ENCODE measurements around the gene VGLL3. TPM values are rescaled to one million over a fixed set of nuclear protein-coding genes. Genes with fewer than 3 reads are reported as not detected.

VGLL3 gene
- total RNA-seq, 1 donor from 2014 or later = 0.36 TPM

- Mint-ChIP-seq H3K36me3 (ENCODE audit: low read depth, unreplicated experiment) (no peaks in the 10 kb centered on the region), H3K4me3 (ENCODE audit: unreplicated experiment) (peak overlapping the region; percentile 48), H3K9me3 (ENCODE audit: unreplicated experiment) (no peaks in the 10 kb centered on the region), H3K4me1 (ENCODE audit: unreplicated experiment) (no peaks in the 10 kb centered on the region), H3K27me3 (ENCODE audit: unreplicated experiment) (peaks cover 5% of the 10 kb centered on the region), H3K27ac (ENCODE audit: unreplicated experiment) (no peak overlapping the region)
- no peak for DNase-seq (ENCODE audit: low spot score)
- no peak for TF ChIP-seq CTCF (IDR thresholded peaks at IDR 0.05; ENCODE audit: unreplicated experiment)
Observed at GRCh38 chr3:86989611-86990010, 1.3 kb downstream of the VGLL3 start.

- Mint-ChIP-seq H3K4me1 (ENCODE audit: unreplicated experiment) (no peaks in the 10 kb centered on the region), H3K4me3 (ENCODE audit: unreplicated experiment) (no peak overlapping the region), H3K9me3 (ENCODE audit: unreplicated experiment) (no peaks in the 10 kb centered on the region), H3K27ac (ENCODE audit: unreplicated experiment) (no peak overlapping the region), H3K27me3 (ENCODE audit: unreplicated experiment) (peaks cover 5% of the 10 kb centered on the region), H3K36me3 (ENCODE audit: low read depth, unreplicated experiment) (no peaks in the 10 kb centered on the region)
- no peak for DNase-seq (ENCODE audit: low spot score)
- TF ChIP-seq CTCF (IDR thresholded peaks at IDR 0.05; ENCODE audit: unreplicated experiment) = no peak
Observed at GRCh38 chr3:86989006-86989405, 1.9 kb downstream of the VGLL3 start.

GRCh38 chr3:86988235-86988634, 2.7 kb downstream of the VGLL3 start:
- no peak overlapping the region for H3K27ac Mint-ChIP-seq (ENCODE audit: unreplicated experiment)
- H3K36me3 Mint-ChIP-seq (ENCODE audit: low read depth, unreplicated experiment) = no peaks in the 10 kb centered on the region
- H3K4me3 Mint-ChIP-seq (ENCODE audit: unreplicated experiment) = no peak overlapping the region
- no peaks in the 10 kb centered on the region for H3K4me1 Mint-ChIP-seq (ENCODE audit: unreplicated experiment)
- peaks cover 5% of the 10 kb centered on the region for H3K27me3 Mint-ChIP-seq (ENCODE audit: unreplicated experiment)
- DNase-seq (ENCODE audit: low spot score) = no peak
- H3K9me3 Mint-ChIP-seq (ENCODE audit: unreplicated experiment) = no peaks in the 10 kb centered on the region
- no peak for TF ChIP-seq CTCF (IDR thresholded peaks at IDR 0.05; ENCODE audit: unreplicated experiment)

GRCh38 chr3:86987421-86987715, 3.6 kb downstream of the VGLL3 start:
- H3K36me3 Mint-ChIP-seq (ENCODE audit: low read depth, unreplicated experiment) = no peaks in the 10 kb centered on the region
- H3K27me3 Mint-ChIP-seq (ENCODE audit: unreplicated experiment) = peaks cover 5% of the 10 kb centered on the region
- no peak for TF ChIP-seq CTCF (IDR thresholded peaks at IDR 0.05; ENCODE audit: unreplicated experiment)
- no peaks in the 10 kb centered on the region for H3K9me3 Mint-ChIP-seq (ENCODE audit: unreplicated experiment)
- no peak overlapping the region for H3K27ac Mint-ChIP-seq (ENCODE audit: unreplicated experiment)
- H3K4me3 Mint-ChIP-seq (ENCODE audit: unreplicated experiment) = no peak overlapping the region
- H3K4me1 Mint-ChIP-seq (ENCODE audit: unreplicated experiment) = no peaks in the 10 kb centered on the region
- no peak for DNase-seq (ENCODE audit: low spot score)

- Mint-ChIP-seq H3K36me3 (ENCODE audit: low read depth, unreplicated experiment) (no peaks in the 10 kb centered on the region), H3K27me3 (ENCODE audit: unreplicated experiment) (peaks cover 5% of the 10 kb centered on the region), H3K4me1 (ENCODE audit: unreplicated experiment) (no peaks in the 10 kb centered on the region), H3K27ac (ENCODE audit: unreplicated experiment) (no peak overlapping the region), H3K9me3 (ENCODE audit: unreplicated experiment) (no peaks in the 10 kb centered on the region), H3K4me3 (ENCODE audit: unreplicated experiment) (no peak overlapping the region)
- TF ChIP-seq CTCF (IDR thresholded peaks at IDR 0.05; ENCODE audit: unreplicated experiment) = no peak
- DNase-seq (ENCODE audit: low spot score) = no peak
Observed at GRCh38 chr3:86986671-86987420, 4.1 kb downstream of the VGLL3 start.

Measured in endothelial cell (in vitro differentiated cells).